ENCODE results near the gene ACSBG1. TPM values are rescaled to one million over a fixed set of nuclear protein-coding genes. Genes with fewer than 3 reads are reported as not detected.

The ACSBG1 gene
- total RNA-seq, 3 donors from 2014 or later = 0.32 to 5.2 (median 0.53) TPM

DNA sequence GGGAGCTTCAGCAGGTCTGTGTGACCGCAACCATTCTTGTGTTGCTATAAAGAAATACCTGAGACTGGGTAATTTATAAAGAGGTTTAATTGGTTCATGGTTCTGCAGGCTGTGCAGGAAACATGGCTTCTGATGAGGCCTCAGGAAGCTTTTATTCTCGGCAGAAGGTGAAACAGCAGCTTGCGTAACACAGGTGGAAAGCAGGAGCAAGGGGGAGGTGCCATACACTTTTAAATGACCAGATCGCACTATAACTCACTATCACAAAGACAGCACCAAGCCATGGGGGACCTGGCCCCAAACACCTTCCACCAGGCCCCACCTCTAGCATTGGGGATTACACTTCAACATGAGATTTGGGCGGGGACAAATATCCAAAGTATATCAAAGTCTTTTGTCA lies 94.8 kb downstream of the ACSBG1 start:
- DNase-seq (no peak), ATAC-seq (peak; percentile 3)
- intact Hi-C loops (cut with DNase I, micrococcal nuclease) = no loop called here

DNA sequence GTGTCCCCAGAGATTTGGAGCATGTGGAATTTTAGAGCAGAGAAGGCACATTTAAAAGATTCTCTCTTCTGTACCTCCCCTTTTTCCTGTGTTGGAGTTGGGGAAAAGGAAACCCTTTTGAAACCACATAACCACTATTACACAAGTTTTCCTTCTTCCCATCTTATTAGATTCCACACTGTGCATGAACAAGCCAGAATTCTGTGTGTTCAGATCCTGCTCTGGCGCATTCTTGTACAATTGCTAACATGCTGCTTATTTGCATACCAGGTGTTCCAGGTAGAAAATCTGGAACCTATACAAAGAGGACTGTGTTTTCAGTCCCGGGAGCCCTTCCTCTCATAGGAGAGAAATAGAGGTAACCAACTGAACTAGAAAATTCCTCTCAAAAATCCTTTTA lies 100.6 kb downstream of the ACSBG1 start:
- H3K4me1 ChIP-seq (ENCODE audit: low read depth) = peaks cover 13% of the 10 kb centered on the region
- ATAC-seq (peak; percentile 47), DNase-seq (no peak)
- H3K36me3 ChIP-seq (ENCODE audit: low read depth) = no peaks in the 10 kb centered on the region
- H3K4me3 ChIP-seq = no peak overlapping the region
- intact Hi-C loops (cut with DNase I, micrococcal nuclease) = loop anchor here in 1 of 2 donors (5.0 kb wide), 1 partner anchor 108 kb away; no protein-coding TSS in a partner anchor
- H3K9me3 ChIP-seq = no peaks in the 10 kb centered on the region
- TF ChIP-seq, protein P1, sequence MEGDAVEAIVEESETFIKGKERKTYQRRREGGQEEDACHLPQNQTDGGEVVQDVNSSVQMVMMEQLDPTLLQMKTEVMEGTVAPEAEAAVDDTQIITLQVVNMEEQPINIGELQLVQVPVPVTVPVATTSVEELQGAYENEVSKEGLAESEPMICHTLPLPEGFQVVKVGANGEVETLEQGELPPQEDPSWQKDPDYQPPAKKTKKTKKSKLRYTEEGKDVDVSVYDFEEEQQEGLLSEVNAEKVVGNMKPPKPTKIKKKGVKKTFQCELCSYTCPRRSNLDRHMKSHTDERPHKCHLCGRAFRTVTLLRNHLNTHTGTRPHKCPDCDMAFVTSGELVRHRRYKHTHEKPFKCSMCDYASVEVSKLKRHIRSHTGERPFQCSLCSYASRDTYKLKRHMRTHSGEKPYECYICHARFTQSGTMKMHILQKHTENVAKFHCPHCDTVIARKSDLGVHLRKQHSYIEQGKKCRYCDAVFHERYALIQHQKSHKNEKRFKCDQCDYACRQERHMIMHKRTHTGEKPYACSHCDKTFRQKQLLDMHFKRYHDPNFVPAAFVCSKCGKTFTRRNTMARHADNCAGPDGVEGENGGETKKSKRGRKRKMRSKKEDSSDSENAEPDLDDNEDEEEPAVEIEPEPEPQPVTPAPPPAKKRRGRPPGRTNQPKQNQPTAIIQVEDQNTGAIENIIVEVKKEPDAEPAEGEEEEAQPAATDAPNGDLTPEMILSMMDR (IDR thresholded peaks at IDR 0.05) = no peak

More for the DNA sequence above, 94.8 kb downstream of the ACSBG1 start:
- Histone ChIP-seq H3K36me3 (ENCODE audit: low read depth) (no peaks in the 10 kb centered on the region), H3K4me1 (ENCODE audit: low read depth) (peaks cover 17% of the 10 kb centered on the region), H3K4me3 (no peak overlapping the region), H3K9me3 (no peaks in the 10 kb centered on the region)
- TF ChIP-seq, protein P1 (IDR thresholded peaks at IDR 0.05) = no peak

DNA sequence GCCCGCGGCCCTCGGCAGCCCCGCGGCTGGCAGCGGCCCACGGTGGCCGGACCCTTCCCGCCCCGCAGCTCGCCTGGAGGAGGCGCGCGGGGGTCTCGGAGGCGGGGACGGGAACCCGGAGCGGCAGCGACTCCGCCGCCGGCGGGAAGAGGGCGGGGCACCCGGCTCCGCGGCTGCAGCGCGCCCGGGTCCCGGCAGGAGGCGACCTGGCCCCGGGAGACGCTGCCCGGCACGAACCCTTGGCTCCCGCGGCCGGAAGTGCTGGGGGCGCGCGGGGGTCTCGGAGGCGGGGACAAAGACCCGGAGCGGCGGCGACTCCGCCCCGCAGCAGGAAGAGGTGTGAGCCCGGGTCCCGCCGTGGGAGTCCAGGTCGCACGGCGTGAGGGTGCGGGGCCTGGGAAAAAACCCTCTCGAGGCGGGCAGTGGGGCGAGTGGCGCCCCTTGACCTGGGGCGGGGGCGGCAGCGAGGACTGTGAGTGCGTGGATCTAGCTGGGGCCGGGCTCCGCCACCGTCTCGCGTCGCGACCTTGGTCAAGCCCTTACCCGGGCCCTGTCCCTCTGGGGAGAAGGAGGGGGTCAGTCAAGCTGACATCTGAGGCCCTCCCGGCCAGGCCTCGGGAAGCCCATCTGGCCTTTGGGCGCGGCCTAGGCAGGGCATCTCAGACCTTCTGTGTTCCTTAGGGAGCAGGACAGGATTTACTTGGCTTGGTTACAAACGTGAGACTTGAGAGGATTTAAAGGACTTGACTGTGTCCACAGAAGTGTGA lies 102.9 kb downstream of the ACSBG1 start, which contains the start of gene CIB2:
TSS of gene CIB2 (minus strand) at position 151 of the 767 bp plus-strand sequence. CDS start 230 bp downstream, outside the sequence.
- intact Hi-C loops (cut with DNase I, micrococcal nuclease) = loop anchor here in 1 of 2 donors (5.0 kb wide), 1 partner anchor 111 kb away; no protein-coding TSS in a partner anchor
- Histone ChIP-seq H3K9me3 (no peaks in the 10 kb centered on the region), H3K36me3 (ENCODE audit: low read depth) (no peaks in the 10 kb centered on the region), H3K4me3 (peak within 1 kb of the TSS; percentile 34), H3K4me1 (ENCODE audit: low read depth) (peaks cover 17% of the 10 kb centered on the region)
- ATAC-seq = peak; percentile 91
- DNase-seq = peak; percentile 75 to 88 (median 82)
- TF ChIP-seq, protein P1 (IDR thresholded peaks at IDR 0.05) = peak; percentile 85

DNA sequence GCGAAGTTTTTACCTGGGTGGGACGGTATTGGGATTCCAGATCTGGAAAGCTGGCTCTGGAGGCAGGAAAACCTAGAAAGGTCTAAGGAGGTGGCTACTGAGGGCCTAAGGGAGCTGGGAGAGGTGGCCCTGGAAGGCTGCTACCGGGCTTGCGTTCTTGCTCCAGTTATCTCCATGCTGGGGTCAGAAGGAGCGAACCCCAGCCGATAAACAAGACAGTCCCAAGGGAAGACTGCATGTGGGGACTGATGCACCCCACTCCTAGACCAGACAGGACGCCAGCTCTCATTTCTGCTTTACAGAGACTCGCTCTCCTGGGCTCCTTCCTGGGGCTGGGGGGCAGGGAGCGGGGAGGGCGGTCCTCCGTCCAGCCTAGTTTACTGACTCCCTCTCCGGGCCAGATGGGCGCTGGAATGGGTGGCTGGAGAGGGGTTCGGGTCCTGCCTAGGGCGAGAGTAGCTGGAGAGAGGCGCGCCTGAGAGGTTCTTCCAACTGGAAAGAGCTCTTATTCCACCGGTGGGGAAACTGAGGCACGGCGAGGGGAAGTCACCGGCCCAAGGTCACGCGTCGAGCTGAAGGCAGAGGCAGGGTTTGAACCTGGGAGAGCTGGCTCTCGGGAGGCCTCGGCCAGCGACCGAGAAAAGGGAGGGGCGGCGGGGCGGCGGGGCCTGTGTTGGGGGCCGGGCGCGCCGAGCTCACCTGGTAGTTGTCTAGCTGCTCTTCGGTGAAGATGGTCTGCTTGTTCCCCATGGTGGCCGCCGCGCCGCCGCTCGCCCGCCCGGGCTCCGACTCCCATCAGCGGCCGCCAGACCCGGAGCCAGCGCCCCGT lies 103.7 kb downstream of the ACSBG1 start:
- H3K4me3 ChIP-seq = peak overlapping the region; percentile 34
- DNase-seq = peak in 2 of 3 donors; percentile 38 to 62
- TF ChIP-seq, protein P1 (IDR thresholded peaks at IDR 0.05) = no peak
- peak; percentile 4 for ATAC-seq
- H3K36me3 ChIP-seq (ENCODE audit: low read depth) = no peaks in the 10 kb centered on the region
- H3K4me1 ChIP-seq (ENCODE audit: low read depth) = peaks cover 17% of the 10 kb centered on the region
- no peaks in the 10 kb centered on the region for H3K9me3 ChIP-seq
- intact Hi-C loops (cut with DNase I, micrococcal nuclease) = loop anchor here in 1 of 2 donors (5.0 kb wide), 1 partner anchor 112 kb away; no protein-coding TSS in a partner anchor

DNA sequence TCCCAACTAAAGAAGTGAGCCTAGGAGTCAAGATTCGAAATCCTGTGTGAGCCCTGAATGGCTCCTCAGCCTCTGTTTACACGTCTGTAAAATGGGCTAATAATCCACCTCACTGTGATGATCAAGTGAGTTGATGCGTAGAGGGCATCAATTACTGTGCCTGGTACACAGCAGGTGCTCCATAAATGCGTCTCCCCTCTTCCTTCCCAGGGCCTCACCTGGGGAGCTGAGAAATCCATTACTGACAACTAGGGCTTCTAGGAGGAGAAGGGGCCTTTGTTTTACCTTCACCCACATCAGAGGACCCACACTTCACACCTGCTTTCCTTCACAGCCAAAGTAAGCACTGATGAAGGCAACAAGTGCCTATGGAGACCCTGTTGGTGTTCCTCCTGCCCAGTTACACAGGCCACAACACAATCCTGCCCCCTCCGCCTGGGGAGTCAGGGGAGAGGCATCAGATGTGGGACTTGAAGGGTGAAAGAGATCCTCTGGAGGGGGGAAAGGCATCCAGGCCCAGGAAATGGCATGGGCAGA lies 104.5 kb downstream of the ACSBG1 start:
- TF ChIP-seq, protein P1 (IDR thresholded peaks at IDR 0.05) = no peak
- no peaks in the 10 kb centered on the region for H3K36me3 ChIP-seq (ENCODE audit: low read depth)
- DNase-seq (no peak), ATAC-seq (no peak)
- H3K4me1 ChIP-seq (ENCODE audit: low read depth) = peaks cover 17% of the 10 kb centered on the region
- H3K4me3 ChIP-seq = no peak overlapping the region
- intact Hi-C loops (cut with DNase I, micrococcal nuclease) = loop anchor here in 1 of 2 donors (5.0 kb wide), 1 partner anchor 112 kb away; no protein-coding TSS in a partner anchor
- H3K9me3 ChIP-seq = no peaks in the 10 kb centered on the region

Measured in mucosa of descending colon (tissue), 3 donors.